ENCODE data around the gene NUTM1. TPM values are rescaled to one million over a fixed set of nuclear protein-coding genes. Genes with fewer than 3 reads are reported as not detected.
A peak's percentile ranks its signal among the peaks of the same experiment; 100 is the strongest.

NUTM1 gene
- total and polyA plus RNA-seq, 2 of the 13 experiments (the other 11 are each of a cell fraction or from before 2014, with no cell fraction given) = not detected

GRCh38 chr15:34367101-34368081 lies 24.3 kb downstream of the NUTM1 start, which contains the start of gene LPCAT4 (continued):
- TF ChIP-seq, protein P1, sequence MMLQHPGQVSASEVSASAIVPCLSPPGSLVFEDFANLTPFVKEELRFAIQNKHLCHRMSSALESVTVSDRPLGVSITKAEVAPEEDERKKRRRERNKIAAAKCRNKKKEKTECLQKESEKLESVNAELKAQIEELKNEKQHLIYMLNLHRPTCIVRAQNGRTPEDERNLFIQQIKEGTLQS (CRISPR knock-in tag; IDR thresholded peaks at IDR 0.05) = no peak
- TF ChIP-seq MEIS1 (CRISPR knock-in tag; IDR thresholded peaks at IDR 0.05; ENCODE audit: borderline replicate concordance) (no peak), ZGPAT (CRISPR knock-in tag; IDR thresholded peaks at IDR 0.05) (peak; percentile 86), ZUFSP (CRISPR knock-in tag; IDR thresholded peaks at IDR 0.05; ENCODE audit: borderline replicate concordance) (no peak), TSC22D2 (CRISPR knock-in tag; IDR thresholded peaks at IDR 0.05; ENCODE audit: borderline replicate concordance) (no peak), ZNF253 (CRISPR knock-in tag; IDR thresholded peaks at IDR 0.05; ENCODE audit: borderline replicate concordance) (0 out of 2 replicates have a peak, but pooled peaks have one; percentile 45), POLR2AphosphoS2 (IDR thresholded peaks at IDR 0.05; ENCODE audit: low read depth, low read length) (no peak), SP1 (IDR thresholded peaks at IDR 0.05) (no peak), SP1 (CRISPR knock-in tag; IDR thresholded peaks at IDR 0.05) (peak; percentile 53), DNMT1 (CRISPR knock-in tag; IDR thresholded peaks at IDR 0.05) (peak; percentile 90; the same call in 1 of the 2 replicates), ZNF672 (CRISPR knock-in tag; IDR thresholded peaks at IDR 0.05) (no peak), FUBP1 (CRISPR knock-in tag; IDR thresholded peaks at IDR 0.05; ENCODE audit: borderline replicate concordance) (no peak), ZNF44 (CRISPR knock-in tag; IDR thresholded peaks at IDR 0.05) (no peak), HMGXB4 (CRISPR knock-in tag; IDR thresholded peaks at IDR 0.05; ENCODE audit: borderline replicate concordance in 1 of 2, low read depth in 1 of 2) (peak; percentile 96 to 99), ZBTB10 (CRISPR knock-in tag; IDR thresholded peaks at IDR 0.05; ENCODE audit: borderline replicate concordance) (no peak), FLYWCH1 (CRISPR knock-in tag; IDR thresholded peaks at IDR 0.05) (no peak), ZNF274 (CRISPR knock-in tag; IDR thresholded peaks at IDR 0.05) (0 out of 2 replicates have a peak, but pooled peaks have one; percentile 63)
